HG03460 (cell line): ENCODE measurements around the gene LRCH3.
"Not testable (repeated sequence)": the region's sequence is repeated elsewhere in the genome, so short reads cannot be mapped to it uniquely, and the experiment has no call there.

Experiments used
- ATAC-seq: cut with Tn5 transposase; IDR thresholded peaks from one replicate; pipeline ENCODE4 v1.9.1; 2021; ENCODE audit not compliant: unreplicated experiment

Gene LRCH3

GRCh38 chr3:197921429-197922275, 130.6 kb downstream of the LRCH3 start:
- not testable (repeated sequence) for ATAC-seq

GRCh38 chr3:197926418-197926817, 135.4 kb downstream of the LRCH3 start:
- ATAC-seq: no peak

DNA sequence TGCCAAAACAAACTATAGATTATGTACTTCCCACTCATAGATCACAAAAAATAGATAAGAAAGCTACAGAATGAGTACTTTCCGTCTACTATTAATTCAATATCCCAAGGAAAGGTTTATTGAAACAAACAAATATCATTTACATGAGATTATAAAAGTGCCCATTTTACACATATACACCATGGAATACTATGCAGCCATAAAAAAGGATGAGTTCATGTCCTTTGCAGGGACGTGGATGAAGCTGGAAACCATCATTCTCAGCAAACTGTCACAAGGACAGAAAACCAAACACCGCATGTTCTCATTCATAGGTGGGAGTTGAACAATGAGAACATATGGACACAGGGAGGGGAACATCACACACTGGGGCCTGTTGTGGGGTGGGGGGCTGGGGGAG, 136.5 kb downstream of the LRCH3 start:
- not testable (repeated sequence) for ATAC-seq

DNA sequence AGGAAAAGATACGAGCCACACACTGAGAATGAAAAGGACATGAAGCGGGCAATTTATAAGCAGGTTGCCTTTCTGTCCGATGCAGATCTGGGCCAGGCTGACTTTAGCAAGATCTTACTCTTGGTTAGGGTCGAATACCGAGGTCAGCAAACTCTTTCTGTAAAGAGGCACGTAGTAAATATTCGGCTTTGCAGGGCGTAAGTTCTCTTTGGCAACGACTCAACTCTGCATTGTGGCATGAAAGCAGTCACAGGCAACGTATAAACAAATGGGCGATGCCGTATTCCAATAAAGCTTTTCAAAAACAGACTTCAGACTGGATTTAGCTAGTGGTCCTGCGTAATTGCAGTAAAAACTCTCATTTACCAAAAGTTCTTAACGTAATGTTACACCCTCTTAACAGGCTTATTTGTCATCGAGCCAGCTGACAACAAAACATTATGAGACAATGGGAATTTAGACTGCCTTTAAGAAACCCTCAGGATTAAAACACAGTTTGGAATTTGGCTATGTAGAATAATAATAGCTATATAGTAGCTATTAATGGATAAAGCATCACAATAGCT, 145.8 kb downstream of the LRCH3 start:
- no peak for ATAC-seq
